Measurements from ENCODE around the gene ATG4B. TPM values are rescaled to one million over a fixed set of nuclear protein-coding genes. Genes with fewer than 3 reads are reported as not detected.
"Not testable (repeated sequence)": the region's sequence is repeated elsewhere in the genome, so short reads cannot be mapped to it uniquely, and the experiment has no call there.

ATG4B gene
- total RNA-seq, result 82.9 TPM

DNA sequence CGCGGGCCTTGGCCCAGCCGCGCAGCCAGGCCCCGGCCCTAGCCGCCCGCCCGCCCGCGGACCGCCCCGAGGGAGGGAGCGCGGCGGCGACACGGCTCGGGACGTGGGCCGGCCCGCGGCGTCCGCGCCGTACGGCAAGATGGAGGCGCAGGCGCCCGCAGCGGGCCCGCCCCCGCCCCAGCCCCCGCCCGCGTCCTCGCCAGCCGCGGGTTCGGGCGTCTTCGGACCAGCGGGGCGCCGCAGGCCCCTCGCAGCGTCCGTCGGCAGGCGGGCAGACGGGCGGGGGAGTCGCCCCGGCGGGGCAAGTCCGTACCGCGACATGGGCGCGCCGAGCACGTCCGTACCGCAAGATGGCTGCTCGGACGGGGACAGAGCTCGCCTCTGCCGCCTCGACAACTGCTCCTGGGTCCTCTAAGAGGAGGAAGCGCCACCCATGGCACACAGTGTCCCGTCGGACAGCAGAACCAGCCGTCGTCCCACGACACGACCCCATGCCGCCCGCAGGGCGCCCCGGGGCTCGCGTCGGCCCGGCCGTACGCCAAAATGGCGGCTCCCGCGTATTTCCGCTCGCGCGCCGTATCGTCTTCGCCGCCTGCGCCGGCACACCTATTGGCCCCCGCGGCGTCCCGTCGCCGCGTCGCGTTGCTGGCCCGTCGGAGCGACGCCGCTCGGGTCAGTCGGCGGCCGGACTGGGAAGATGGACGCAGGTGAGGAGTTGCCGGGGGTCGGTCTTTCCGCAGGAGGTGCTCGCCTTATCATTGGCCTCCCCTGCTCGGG, at the start of gene ATG4B, which contains the start of gene THAP4:
TSS of gene ATG4B (plus strand) at position 676 of the 777 bp plus-strand sequence. CDS start at position 698, 22 bp downstream.
TSS of gene THAP4 (minus strand) at position 141 of the 777 bp plus-strand sequence. CDS start 141 bp downstream, outside the sequence.
- peak; percentile 86 for DNase-seq (ENCODE audit: low spot score)

DNA sequence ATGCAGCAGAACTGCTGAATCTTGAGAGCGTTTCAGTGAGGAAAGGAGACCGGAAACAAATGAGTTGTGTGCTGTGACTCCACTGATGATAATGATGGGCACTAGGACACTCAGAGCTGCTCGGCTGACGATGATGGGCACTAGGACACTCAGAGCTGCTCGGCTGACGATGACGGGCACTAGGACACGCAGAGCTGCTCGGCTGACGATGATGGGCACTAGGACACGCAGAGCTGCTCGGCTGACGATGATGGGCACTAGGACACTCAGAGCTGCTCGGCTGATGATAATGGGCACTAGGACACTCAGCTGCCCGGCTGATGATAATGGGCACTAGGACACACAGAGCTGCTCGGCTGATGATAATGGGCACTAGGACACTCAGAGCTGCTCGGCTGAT, 47.6 kb upstream of the ATG4B start:
- not testable (repeated sequence) for DNase-seq (ENCODE audit: low spot score)

DNA sequence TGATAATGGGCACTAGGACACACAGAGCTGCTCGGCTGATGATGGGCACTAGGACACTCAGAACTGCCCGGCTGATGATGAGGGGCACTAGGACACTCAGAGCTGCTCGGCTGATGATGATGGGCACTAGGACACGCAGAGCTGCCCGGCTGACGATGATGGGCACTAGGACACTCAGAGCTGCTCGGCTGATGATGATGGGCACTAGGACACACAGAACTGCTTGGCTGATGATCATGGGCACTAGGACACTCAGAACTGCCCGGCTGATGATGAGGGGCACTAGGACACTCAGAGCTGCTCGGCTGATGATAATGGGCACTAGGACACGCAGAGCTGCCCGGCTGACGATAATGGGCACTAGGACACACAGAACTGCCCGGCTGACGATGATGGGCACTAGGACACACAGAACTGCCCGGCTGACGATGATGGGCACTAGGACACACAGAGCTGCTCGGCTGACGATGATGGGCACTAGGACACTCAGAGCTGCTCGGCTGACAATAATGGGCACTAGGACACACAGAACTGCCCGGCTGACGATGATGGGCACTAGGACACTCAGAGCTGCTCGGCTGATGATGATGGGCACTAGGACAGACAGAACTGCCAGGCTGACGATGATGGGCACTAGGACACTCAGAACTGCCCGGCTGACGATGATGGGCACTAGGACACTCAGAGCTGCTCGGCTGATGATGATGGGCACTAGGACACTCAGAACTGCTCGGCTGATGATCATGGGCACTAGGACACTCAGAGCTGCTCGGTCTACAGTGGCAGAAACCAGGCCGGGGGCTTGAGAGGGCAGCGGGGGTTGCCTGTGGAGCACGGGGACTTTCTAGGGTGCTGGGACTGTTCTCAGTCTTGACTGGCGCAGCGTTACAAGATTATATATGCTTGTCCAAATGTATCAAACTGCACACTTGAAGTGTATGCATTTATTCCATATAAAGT, 46.7 kb upstream of the ATG4B start:
- DNase-seq (ENCODE audit: low spot score), result not testable (repeated sequence)

DNA sequence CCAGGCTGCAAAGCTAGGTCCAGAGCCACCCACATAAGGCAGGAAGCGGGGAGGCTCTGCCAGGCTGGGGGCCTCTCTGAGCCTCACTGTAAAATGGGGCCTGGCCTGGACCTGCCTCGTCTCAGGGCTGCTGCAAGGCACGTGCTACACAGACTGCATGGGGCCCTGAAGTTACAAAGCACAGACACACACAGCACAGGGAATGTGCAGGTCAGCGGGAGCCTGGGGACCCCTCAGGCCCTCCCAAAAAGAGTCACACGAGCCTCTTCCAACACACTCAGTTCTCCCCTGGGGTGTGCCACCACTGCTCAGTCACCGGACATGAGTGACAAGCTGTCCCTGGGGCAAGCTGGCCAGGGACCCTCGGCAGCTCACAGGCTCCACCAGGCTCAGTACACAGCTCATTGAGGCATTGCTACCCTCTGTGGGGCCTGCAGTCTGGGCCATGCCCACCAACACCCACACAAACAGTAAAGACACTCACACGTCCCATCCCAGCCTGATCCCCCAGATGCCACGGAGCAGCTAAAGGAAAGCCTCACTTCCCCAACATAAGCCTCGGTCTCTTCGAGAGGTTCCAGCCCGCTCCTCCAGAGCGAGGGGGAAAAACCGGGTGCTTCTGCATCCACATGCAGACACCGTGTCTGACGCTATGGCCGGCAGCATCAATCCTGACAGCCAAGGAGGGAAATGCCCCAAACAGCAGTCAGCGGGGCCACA, 45.2 kb upstream of the ATG4B start:
- no peak for DNase-seq (ENCODE audit: low spot score)

DNA sequence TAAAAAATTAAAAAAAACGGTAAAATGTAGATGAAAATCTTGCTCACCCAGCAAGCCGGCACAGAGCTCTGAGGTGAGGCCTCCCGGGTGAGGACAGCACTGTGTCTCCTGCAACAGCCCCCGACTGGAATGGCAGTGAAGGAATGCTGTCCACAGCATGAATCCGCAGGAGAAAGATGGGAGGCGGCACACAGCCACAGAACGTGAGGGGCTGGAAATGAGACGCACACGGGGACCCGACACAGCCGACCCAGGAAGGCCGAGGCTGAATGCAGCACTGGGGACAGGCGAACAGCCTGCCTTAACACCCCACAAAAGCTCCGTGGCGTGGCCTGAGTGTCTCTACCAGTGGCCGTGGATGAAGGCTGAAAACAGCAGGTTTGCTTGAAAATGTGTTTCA, 44.2 kb upstream of the ATG4B start:
- DNase-seq (ENCODE audit: low spot score), result no peak

DNA sequence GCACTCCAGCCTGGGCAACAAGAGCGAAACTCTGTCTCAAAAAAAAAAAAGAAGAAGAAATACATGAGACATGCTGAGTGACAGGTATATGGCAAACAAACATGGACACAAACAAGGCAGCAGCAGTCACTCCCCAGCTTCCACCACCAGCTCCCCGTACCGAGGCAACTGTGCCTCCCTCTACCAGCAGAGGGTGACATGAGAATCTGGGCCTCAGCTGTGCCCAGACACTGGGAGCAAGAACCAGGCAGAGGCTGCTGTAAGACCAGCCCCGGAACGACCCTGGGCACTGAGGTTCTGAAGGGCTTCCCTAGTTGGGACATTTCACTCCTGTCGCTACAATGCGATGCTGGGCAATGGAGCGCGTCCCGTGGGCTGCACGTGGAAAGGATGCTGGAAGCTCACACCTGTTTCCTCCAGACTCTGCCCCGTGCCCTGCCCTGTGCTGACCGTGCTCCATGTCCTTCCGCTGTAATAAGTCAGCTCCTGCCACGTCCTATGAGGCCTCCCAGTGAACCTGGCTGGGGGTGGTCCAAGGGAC, 41.8 kb upstream of the ATG4B start:
- no peak for DNase-seq (ENCODE audit: low spot score)

DNA sequence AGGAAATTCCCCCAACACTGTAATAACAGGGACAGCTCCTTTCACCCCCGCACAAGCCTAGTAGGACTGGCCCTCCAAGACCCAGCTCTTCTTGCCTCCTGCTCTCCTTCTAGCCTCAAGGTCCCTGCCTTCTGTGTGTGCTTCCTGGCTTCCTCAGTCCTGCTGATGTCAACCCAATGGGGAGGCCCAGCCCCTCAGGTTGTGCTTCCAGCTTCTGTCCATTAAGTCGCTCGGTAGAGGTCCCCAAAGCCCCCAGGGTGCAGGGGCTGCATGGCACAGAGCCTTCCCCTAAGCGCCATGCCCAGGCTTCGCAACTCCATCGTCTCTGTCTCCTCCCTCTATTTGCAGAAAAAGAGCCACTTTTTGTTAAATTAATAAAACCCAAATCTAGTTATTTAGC, 39.9 kb upstream of the ATG4B start:
- no peak for DNase-seq (ENCODE audit: low spot score)

DNA sequence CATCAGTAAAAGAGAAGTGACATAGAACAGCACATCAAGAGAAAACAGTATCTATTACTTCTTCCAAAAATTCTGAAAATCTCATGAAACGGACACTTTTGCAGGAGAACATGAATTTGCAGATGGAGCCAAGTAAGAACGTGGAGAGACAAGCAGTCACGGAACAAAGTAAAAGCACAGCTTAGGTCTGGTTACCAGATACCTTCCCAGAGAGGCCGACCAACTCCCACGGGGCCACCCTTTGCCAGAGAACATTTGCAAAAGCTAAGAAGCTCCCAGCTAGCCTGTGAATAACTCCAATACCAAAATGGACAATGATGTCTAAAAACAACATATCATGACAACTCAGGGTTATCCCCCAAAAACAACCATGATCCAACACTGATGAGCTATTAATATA, 39.4 kb upstream of the ATG4B start:
- no peak for DNase-seq (ENCODE audit: low spot score)

DNA sequence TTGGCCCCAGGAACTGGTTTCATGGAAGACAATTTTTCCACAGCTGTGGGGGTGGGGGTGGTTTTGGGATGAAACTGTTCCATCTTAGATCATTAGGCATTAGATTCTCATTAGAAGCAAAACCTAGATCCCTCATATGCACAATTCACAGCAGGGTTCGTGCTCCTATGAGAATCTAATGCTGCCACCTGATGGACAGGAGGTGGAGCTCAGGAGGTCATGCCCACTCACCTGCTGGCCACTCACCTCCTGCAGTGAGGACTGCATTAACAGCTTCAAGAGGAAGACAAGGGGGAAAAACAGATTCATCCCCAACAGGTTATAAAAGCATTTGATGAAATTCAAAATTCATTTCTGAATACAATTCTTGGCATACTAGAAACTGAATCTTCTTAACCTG, 39.0 kb upstream of the ATG4B start:
- no peak for DNase-seq (ENCODE audit: low spot score)

DNA sequence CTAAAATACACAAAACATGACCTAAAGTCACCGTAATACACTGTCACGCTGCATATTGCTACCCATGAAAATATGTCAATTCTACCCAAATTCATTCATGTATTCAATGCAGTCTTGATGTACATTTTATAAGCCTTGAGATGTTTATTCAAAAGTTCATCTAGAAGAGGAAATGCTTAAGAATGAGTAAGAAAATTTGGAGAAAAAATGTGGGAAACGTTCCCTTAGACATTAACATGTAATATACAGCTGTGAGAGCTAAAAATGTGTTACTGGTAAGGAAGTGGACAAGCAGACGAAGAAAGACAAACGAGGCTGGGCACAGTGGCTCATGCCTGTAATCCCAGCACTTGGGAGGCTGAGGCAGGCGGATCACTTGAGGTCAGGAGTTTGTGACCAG, 37.9 kb upstream of the ATG4B start:
- no peak for DNase-seq (ENCODE audit: low spot score)

DNA sequence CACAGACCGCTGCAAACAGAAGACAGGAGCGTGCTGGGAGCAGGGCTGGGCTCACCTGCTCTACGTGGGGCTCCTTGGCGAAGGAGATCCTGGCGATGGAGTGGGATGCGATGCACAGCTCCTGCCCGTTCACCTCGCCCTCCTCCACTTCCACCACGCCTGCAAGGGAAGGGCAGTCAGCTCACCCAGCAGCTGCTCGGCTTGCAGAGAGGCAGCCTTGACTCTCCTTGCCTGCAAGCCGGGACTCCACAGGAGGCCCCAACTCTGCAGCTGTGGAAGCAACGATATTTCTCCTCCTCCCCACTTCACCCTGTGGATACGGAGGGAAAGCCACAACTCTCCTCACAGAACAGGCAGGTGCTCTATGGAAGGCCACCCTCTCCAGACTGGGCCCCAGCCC, 35.7 kb upstream of the ATG4B start:
- DNase-seq (ENCODE audit: low spot score), result no peak

DNA sequence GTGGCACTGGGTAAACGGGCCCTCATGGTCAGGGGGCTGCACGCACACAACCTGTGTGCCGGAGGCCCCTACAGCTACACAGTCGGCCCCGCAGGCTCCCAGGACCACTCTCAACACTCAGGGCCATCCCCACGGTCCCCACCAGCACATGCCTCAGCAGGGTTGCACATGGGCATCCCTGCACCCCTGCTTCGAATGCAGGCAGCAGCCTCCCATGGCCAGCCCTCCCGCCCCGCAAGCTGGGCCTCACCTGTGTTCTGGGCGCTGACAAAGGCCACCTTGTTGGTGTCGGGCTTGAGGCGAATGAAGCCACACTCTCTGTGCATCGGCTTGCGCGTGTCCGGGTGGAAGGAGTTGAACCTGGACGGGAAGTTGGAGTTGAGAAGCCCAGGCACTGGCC, 34.8 kb upstream of the ATG4B start:
- DNase-seq (ENCODE audit: low spot score), result no peak

DNA sequence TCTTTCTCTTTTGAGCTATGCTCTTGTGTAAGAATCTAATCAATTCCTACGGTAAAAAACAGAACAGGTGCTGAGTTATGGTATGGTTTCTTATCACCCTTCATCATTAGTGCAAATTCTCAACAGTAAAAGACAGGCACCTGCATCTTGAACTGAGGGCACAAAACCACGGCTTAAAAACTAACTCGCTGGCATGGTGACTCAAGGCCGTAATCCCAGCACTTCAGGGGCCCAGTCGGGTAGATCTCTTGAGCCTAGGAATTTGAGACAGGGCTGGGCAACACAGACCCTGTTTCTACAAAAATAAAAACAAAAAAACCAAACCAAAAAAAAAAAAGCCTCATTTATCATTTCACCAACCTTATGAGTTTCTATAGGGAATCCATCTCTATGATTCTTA, 33.8 kb upstream of the ATG4B start:
- no peak for DNase-seq (ENCODE audit: low spot score)

DNA sequence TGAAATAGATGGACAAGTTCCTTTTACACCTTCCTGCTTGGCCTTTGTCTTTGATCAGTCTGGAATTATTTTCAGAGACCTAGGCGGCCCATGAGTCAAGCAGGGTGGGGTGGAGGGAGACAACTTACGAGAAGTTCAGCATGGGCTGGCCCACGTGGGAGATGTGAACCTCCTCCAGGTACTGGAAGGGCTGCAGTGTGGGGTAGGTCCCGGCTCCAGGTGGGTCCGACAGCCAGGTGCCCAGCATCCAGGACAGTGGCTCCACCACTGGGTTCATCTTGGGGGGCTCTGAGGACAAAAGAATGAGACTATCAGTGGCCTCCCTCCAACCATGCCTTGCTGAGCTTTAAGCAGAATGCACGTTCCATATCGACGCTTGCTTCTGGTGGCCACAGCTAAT, 31.3 kb upstream of the ATG4B start:
- no peak for DNase-seq (ENCODE audit: low spot score)

DNA sequence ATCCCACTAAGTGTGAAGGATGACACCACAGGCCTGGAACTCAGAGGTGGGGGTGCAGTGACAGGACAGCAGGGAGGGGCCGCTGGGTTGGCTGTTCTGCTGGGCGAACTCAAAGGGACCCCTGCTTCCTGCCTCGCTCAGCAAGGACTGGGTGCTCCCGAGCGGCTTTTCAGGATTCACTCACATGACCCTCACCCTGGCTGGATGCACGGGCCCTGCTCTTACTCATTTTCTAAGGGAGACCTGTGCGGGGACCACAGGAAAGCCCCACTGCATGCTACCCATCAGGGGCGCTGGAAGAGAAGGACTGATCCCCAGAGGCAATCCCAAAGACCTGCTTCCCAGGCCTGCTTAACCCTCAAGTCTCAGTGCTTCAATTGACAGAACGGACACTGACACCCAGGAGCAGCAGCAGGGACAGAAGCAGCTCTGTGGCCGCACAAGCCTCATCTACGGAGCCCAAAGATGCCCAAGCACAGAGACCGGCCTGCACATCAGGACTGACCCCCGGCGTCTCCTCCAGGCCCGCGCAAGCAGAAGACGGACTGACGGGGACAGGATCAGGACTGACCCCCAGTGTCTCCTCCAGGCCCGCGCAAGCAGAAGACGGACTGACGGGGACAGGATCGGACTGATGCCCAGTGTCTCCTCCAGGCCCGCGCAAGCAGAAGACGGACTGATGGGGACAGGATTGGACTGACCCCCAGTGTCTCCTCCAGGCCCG, 30.2 kb upstream of the ATG4B start:
- no peak for DNase-seq (ENCODE audit: low spot score)

DNA sequence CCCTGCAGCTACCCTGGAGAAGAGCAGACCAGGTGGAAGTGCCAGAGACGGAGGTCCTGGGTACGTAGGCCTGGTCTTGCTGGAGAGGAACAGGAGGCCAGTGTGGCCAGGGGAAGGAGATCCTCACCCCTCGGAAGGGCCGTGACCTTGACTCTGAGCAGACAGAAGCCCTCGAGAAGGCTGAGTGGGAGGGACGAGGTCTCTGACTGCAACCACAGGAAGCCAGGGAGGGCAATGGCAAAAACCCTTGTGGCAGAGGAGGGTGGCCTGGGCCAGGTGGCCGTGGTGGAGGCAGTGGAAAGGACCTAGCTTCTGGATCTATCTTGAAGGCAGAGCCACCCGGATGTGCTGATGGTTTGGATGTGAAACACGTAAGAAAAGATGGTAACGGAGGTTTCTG, 28.6 kb upstream of the ATG4B start:
- no peak for DNase-seq (ENCODE audit: low spot score)

DNA sequence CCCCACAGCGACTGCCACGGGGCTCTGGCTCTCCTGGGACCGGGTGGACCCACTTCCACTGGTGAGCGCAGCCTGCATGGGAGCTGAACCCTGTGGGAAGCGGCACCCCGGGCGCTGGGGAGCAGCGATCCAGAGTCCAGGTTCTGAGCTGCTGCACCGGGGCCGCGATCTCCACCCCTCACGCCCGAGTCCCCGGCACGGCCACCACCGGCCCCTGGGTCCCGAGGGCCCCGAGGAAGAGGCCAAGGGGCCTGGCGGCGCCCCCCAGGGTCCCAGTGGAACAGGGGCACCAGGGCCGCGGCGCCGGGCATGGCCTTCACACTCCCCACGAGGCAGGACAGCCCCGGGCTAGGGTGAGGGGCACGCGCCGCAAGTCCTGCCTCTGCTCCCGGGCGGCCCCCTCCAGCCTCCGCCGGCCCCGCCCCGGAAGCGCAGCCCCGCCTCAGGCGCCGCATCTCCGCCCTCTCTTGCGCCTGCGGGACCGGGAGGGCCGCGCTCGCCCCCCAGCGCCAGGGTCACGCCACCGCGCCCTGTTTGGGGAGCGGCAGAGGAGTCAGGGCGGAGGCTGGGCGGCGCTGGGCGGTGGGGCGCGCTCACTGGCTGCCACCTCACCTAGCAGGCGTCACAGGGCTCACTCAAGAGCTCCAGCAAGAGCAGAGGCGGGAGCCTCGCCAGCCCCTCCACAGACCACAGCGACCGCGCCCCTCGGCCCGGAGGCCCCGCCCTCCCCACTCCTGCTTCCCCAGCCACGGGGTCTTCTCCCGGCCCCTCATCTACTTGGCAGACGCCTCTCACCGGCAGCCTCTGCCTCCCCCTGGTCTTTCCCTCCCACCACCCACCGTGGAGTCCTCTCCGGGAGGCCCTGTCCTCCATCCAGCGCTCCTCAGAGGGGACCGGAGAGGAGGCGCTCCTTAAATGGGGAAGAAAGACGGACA, 27.4 kb upstream of the ATG4B start:
- peak; percentile 86 for DNase-seq (ENCODE audit: low spot score)

DNA sequence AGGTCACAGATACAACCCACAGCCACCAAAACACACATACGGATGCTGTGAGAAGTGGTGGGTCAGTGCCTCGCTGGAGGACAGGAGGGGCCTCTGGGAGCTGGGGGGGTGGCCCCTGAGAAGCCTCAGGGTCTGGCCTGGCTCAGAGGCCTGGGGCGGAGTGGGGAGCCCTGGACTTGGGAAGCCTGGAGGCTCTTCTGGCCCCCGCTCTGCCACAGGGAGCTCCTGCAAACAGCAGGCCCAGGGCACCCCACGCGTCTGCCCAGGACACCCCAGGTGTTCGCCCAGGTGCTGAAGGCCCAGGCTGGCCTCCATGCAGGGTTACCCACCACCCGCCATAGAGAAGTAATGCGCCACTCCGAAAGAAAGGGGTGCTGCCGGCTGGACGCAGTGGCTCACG, 26.4 kb upstream of the ATG4B start:
- no peak for DNase-seq (ENCODE audit: low spot score)

DNA sequence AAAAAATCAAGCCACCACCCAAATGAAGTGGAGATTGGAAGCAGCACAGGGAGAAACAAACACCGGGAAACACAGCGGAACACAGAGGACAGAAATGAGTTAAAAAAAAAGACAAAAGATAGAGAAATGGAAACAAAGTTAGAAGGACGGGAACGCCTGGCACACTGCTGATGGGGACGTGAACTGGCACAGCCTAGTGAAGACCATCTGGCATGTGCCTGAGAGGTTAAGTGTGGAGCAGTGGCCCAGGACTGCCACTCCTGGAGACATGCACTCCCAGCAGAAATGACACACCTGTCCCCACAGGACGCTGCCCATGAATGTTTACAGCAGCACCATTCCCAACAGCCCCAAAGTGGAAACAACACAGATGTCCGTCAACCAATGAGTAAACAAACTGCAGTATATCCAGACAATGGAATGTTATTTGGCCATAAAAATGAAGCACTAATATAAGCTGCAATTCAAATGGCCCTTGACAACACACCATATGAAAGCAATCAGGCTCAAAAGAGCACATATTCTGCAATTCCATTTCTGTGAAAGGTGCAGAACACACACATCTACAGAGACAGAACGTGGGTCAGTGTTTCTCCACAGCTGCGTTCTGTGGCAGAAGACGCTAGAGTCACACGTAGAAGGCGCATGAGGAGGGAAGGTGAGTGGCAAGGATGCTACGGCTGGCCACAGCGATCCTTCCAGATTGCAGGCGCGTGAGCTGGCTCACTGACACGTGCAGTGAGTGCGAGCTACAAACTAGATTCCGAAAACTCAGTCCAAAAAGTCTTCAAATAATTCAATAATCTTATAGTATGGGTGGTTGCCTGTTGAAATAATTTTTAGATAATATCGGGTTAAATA, 25.1 kb upstream of the ATG4B start:
- no peak for DNase-seq (ENCODE audit: low spot score)

Data from ureter (tissue), 1 donor.